Stimulated activated CD4-positive, alpha-beta T cell treated with anti-CD3 and anti-CD28 coated beads, Interleukin-15, amount 100 ng/mL, for 48 hours (primary cell): ENCODE data around the gene DNM1L.

Experiments
- DNase-seq, 2 donors: peaks; one replicate each; pipeline ENCODE4 v3.0.0-alpha.2; 2020; ENCODE audit warnings: low read depth in 2 of 2

The DNM1L gene

GRCh38 chr12:32679091-32679919 lies at the start of gene DNM1L:
TSS of gene DNM1L (plus strand) at chr12:32679301. CDS start at chr12:32679364, 63 bp downstream.
- peak; percentile 85 to 90 for DNase-seq

DNA sequence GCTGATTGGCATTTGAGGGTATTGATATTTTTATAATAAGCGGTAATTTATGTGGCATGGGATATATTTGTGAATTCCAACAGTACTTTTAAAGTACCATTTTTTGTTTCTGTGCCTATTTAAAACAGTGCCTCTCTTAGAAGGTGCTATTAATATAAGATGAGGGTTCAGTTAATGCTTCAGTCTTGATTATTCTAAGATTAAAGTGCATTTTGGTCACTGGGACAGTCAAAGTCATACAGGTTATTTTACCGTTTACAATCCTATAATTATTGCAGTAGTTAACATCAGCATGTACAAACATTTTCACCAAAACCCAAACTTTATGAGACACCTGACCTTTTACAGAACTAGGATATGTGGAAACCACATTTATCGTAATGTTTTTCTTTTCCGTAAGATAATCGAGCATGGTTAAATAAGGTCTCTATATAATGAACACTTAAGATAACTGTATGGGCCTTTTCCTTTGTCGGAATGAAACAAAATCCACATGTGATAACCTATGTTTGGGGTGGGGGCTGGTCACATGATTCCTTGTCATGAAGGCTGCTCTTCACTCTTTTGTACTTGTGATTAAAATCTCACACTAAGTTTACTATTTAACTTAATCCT lies 37.7 kb upstream of the DNM1L start:
- DNase-seq: no peak

DNA sequence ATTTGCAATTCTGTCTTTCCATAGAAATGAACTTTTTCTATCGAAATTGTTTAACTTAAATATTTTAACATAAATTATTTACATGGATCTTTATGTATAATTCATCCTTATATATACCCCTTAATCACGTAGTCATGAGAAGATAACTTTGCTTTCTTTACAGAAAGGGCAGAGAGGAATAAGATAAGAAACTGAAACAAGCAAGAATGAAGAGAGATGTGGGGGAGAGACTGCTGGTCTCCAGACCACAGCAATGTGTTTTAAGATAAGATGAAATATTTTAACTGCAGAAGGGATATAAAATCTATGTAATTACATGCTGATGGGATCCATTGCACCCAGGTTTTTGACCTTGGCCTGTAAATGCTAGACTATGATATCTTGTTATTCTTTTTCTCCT lies 34.7 kb upstream of the DNM1L start:
- DNase-seq: no peak

DNA sequence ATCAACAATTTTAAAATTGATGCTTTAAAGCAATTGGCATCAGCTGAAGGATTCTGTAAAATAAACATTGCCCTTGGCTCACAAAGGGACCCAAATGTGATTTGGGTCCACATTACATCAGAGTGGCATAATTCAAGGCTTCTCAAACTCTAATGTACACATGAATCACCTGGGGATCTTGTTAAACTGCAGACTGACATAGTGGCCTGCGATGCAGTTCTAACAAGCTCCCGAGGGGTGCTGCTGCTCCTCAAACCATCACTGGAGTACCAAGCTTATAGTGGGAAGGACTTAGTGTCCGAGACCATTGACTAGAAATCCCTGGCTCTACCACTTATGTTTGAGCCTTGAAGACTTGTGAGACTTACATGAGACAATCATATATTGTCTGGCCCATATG lies 31.8 kb upstream of the DNM1L start:
- DNase-seq: no peak

DNA sequence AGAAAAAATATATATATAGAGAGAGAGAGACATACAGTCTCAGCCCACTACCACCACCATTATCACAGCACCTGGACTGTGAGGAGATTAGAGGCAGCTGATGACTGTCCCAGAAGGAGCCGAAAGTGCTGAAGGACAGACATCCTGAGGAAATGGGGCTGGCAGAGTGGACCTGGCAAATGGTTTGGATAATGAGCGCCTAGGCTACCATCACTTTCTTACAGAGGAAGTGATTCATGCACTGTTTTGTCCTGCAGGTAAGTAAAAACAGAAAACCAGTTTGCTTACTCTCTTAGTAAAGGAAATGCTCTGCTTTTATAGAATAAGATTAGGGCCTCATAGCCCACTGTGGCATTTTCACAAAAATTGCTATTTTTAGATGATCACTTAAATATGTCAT lies 28.6 kb upstream of the DNM1L start:
- DNase-seq: no peak

DNA sequence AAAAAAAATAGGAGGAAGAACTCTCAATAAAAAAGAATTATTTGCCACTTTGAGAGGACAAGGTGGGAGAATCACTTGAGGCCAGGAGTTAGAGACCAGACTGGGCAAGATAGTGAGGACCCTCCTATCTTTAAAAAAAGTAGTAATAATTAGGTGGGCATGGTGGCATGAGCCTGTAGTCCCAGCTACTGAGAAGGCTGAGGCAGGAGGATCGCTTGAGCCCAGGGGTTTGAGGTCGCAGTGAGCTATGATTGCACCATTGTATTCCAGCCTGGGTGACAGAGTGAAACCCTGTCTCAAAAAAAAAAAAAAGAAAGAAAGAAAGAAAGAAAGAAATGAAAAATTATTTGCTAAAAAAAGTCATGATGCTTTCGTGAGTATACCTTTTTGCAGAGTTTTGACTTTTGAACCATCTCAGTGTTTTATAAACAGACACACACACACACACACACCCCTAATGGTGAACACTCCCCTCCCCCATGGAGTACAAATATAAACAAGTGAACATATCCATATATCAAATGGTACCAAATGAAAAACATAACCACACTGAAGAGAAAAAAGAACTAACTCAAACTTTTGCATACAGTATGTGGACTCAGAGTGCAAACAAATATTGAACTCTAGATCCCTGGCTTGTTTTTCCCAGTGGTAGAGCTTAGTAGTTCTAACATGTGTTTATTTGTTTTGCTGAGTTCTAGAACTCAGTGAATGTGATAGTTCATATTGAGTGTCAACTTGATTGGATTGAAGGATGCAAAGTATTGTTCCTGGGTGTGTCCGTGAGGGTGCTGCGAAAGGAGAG lies 27.7 kb upstream of the DNM1L start:
- DNase-seq: no peak

DNA sequence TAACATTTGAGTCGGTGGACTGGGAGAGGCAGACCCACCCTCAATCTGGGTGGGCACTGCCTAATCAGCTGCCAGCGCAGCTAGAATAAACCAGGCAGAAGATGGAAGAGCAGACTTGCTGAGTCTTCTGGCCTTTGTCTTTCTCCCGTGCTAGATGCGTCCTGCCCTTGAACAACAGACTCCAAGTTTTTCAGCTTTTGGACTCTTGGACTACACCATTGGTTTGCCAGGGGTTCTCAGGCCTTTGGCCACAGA lies 27.2 kb upstream of the DNM1L start:
- no peak for DNase-seq

DNA sequence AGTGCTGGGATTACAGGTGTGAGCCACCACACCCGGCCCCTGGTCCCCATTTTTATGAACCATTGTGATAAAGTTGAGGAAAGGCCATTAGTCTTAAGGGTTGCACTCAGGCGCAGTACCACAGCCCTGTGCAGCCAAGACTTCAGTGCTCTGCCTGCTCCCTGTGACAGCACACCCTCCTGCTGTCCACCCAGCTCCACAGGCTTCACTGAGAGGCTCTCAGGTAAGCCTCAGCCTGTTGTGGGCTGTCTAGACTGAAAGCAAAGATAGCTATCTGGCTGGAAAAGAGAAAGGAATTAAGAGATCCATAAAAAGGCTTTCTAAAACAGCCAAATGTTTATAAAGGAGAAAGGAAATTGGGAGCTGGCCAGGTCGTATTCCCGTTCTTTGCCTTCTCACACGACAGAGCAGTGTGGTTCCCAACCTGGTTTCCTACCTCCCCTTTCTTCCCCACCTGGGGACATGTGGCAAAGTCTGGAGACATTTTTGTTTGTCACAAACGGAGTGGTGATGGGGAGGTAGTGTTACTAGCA lies 19.1 kb upstream of the DNM1L start:
- no peak for DNase-seq

GRCh38 chr12:32661706-32662105 lies 17.4 kb upstream of the DNM1L start:
- DNase-seq: no peak

DNA sequence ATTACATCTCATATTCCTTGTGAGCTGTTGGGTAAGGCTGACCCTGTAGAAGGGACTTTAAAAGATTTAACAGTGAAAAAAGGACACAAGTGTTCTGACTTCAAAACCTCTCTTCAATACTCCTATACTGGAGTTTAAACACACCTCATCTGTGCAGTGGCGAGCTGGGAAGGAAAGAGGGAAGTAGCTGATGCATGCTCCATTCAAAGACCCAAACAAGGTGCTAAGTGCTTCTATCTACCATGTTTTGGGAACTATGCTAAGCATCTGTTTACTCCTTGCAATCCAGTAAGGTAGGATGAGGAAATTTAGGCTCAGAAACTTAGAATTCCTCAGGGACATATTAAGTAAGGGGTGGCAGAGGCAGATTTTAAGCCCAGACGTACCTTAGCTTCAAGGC lies 16.4 kb upstream of the DNM1L start:
- DNase-seq: no peak

GRCh38 chr12:32666018-32666417 lies 13.1 kb upstream of the DNM1L start:
- DNase-seq: no peak

DNA sequence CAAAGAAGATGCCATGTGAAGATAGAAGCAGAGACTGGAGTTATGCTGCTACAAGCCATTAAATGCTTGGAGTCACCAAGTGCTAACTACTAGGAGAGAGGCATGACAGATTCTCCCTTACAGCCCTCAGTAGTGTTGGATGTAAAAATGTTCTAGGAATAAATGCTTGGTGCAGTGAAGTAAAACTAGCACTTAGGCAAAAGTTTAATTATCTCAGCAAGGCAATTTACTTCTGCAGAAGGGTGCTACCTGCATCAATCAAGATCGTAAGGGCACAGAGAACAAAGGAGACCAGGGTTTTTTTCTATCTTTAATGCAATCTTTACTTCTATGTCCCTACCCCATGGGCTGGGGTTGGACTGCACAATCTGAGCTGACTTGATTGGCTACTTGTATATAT lies 9.5 kb upstream of the DNM1L start:
- no peak for DNase-seq

- no peak for DNase-seq
Observed at GRCh38 chr12:32671930-32672780, 6.9 kb upstream of the DNM1L start.

- no peak for DNase-seq
Observed at GRCh38 chr12:32679920-32680237, 778 bp downstream of the DNM1L start.

GRCh38 chr12:32680787-32681186 lies 1.7 kb downstream of the DNM1L start:
- DNase-seq: no peak

DNA sequence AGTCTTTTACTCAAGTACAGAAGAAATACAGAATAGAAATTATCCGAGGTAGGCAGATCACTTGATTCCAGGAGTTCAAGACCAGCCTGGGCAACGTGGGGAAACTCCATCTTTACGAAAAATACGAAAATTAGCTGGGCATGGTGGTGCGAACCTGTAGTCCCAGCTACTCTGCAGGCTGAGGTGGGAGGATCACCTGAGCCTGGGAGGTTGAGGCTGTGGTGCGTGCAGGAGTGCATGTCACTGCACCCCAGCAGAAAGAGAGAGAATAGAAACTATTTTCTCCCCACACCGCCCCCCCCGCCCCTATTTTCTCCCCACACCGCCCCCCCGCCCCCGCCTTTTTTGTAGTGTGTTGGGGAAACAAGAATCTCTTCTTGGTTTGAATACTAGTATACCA lies 2.2 kb downstream of the DNM1L start:
- no peak for DNase-seq

DNA sequence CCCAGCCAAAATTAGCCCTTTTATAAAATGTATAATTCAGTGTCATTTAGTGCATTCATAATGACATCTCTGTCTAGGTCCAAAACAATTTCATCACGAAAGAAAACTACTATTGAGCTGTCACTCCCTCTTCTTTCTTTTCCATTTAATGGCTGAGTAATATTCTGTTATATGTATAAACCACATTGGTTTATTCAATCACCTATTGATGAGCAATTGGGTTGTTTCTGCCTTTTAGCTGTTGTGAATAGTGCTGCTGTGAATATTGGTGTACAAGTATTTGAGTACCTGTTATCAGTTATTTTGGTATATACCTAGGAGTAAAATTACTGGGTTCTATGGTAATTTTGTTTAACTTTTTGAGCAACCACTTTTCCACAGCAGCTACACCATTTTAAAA lies 7.2 kb downstream of the DNM1L start:
- no peak for DNase-seq

GRCh38 chr12:32688786-32689185 lies 9.7 kb downstream of the DNM1L start:
- DNase-seq: no peak

GRCh38 chr12:32690927-32691326 lies 11.8 kb downstream of the DNM1L start:
- DNase-seq: no peak

- DNase-seq: no peak
Observed at GRCh38 chr12:32692358-32692757, 13.3 kb downstream of the DNM1L start.

GRCh38 chr12:32693036-32693435 lies 13.9 kb downstream of the DNM1L start:
- no peak for DNase-seq

- no peak for DNase-seq
Observed at GRCh38 chr12:32695787-32696186, 16.7 kb downstream of the DNM1L start.
